C4-2B (cell line): ENCODE results near the gene DTD1.

ENCODE experiments used
- CTCF ChIP-seq: fragments of 450-650 bp; conservative IDR thresholded peaks from 2 replicates; pipeline ENCODE4 v1.5.1; 2017; ENCODE audit warnings: mild to moderate bottlenecking
- ZFX ChIP-seq: fragments of 450-650 bp; IDR thresholded peaks from 2 replicates; pipeline ENCODE4 v1.6.1; 2017

GRCh38 chr20:18738888-18739287, 151.0 kb downstream of the DTD1 start:
- TF ChIP-seq CTCF (no peak), ZFX (no peak)
